Breast epithelium (tissue), 4 donors: ENCODE measurements around the gene CTSO. TPM values are rescaled to one million over a fixed set of nuclear protein-coding genes. Genes with fewer than 3 reads are reported as not detected.
"Not testable (repeated sequence)": the region's sequence is repeated elsewhere in the genome, so short reads cannot be mapped to it uniquely, and the experiment has no call there.

Experiments used
- DNase-seq, 2 donors: peaks; one replicate each; pipeline ENCODE4 v3.0.0-alpha.2; 2019; ENCODE audit warnings: low spot score in 2 of 2
- H3K27ac ChIP-seq, 2 donors: fragments of 200-600 bp; sonication (generic) in 1 of 2; one replicate each; pipeline ENCODE4 v1.5.1; 2016 to 2019; ENCODE audit warnings: mild to moderate bottlenecking in 1 of 2
- H3K27me3 ChIP-seq, 2 donors: fragments of 200-600 bp; sonication (generic) in 1 of 2; one replicate each; pipeline versions ENCODE4 v1.5.1 to v1.6.0; 2017 to 2019; ENCODE audit warnings: control low read depth in 1 of 2, mild to moderate bottlenecking in 1 of 2
- H3K36me3 ChIP-seq: fragments of 200-600 bp; one replicate; pipeline ENCODE4 v1.5.1; 2019
- H3K4me1 ChIP-seq, 2 donors: fragments of 200-600 bp; sonication (generic); one replicate each; pipeline ENCODE4 v1.5.1; 2016 to 2019; ENCODE audit warnings: control low read depth in 1 of 2
- H3K4me3 ChIP-seq, 3 donors: fragments of 200-600 bp; sonication (generic); 1 replicate in 2 of 3; 2 replicates in 1 of 3; pipeline ENCODE4 v1.5.1; 2016 to 2019; ENCODE audit warnings: mild to moderate bottlenecking in 3 of 3, moderate library complexity in 2 of 3
- H3K9me3 ChIP-seq, 2 donors: fragments of 200-600 bp; sonication (generic) in 1 of 2; one replicate each; pipeline ENCODE4 v1.5.1; 2016 to 2019; ENCODE audit warnings: control low read depth in 1 of 2
- POLR2A ChIP-seq: fragments of 450-650 bp; IDR thresholded peaks from one replicate; pipeline ENCODE4 v1.6.1; 2016; ENCODE audit warnings: antibody characterized with exemption, mild to moderate bottlenecking, moderate library complexity
- POLR2AphosphoS5 ChIP-seq, 3 donors: sonication (generic); formaldehyde crosslinking; IDR thresholded peaks; one replicate each; pipeline ENCODE4 v1.6.1; 2017; ENCODE audit warnings: antibody characterized with exemption in 3 of 3
- intact Hi-C: fragments of 100-400 bp; cut with DNase I; formaldehyde crosslinking; loops from one replicate; pipeline ENCODE4 v1.15.1; 2023; ENCODE audit warnings: low total_unique reads
- total RNA-seq, 3 donors: library from RNA; depleted of rRNA; stranded (reverse); fragments of >200 nt; gene quantifications; one replicate each; pipeline ENCODE4 v1.1.0, GENCODE V29; 2016
- TF ChIP-seq, protein P1 (sequence below), 3 donors: fragments of 450-650 bp; IDR thresholded peaks; one replicate each; pipeline ENCODE4 v1.5.1; 2016 to 2017; ENCODE audit warnings: antibody characterized with exemption in 3 of 3, mild to moderate bottlenecking in 3 of 3, moderate library complexity in 3 of 3

CTSO gene
- total RNA-seq, 3 donors from 2014 or later = 19.4 to 37.5 (median 20.0) TPM

DNA sequence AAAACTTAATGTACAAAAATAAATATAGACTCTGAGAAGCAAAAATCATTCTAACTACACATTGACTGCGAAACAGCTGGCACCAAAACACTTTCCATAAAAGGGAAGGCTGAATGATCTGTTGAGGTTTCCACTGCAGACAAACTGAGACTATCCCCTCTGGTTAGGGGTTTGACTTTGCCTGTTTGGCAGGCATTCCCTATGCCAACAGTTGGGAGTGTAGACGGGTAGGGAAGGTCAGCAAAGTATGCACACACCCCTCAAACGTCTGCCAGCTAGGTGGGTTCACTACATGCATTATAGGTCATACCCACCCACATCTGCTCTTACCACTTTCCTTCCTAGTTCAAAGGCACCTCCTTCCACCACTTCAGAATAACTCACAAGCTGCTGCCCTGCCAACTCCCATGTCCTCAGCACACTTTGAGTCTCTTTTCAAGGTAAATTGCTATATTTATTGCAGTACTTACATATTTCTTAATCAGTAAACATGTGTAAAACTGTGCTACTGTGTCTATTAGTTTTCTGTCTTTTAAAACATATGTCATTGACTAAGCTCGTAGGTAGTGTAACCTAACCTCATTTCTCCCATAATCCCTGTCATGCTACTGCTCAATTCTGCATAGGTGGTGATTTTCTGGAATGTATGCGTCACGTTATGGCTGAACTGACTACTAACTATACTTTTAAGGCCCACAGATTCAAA lies 12.4 kb downstream of the CTSO start:
- no peaks in the 10 kb centered on the region for H3K4me1 ChIP-seq
- intact Hi-C loops = no loop called here
- H3K9me3 ChIP-seq = no peaks in the 10 kb centered on the region
- TF ChIP-seq POLR2AphosphoS5 (IDR thresholded peaks at IDR 0.05) = no peak
- TF ChIP-seq, protein P1, sequence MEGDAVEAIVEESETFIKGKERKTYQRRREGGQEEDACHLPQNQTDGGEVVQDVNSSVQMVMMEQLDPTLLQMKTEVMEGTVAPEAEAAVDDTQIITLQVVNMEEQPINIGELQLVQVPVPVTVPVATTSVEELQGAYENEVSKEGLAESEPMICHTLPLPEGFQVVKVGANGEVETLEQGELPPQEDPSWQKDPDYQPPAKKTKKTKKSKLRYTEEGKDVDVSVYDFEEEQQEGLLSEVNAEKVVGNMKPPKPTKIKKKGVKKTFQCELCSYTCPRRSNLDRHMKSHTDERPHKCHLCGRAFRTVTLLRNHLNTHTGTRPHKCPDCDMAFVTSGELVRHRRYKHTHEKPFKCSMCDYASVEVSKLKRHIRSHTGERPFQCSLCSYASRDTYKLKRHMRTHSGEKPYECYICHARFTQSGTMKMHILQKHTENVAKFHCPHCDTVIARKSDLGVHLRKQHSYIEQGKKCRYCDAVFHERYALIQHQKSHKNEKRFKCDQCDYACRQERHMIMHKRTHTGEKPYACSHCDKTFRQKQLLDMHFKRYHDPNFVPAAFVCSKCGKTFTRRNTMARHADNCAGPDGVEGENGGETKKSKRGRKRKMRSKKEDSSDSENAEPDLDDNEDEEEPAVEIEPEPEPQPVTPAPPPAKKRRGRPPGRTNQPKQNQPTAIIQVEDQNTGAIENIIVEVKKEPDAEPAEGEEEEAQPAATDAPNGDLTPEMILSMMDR (IDR thresholded peaks at IDR 0.05) = no peak
- no peak overlapping the region for H3K27ac ChIP-seq
- no peak overlapping the region for H3K4me3 ChIP-seq
- H3K27me3 ChIP-seq = no peaks in the 10 kb centered on the region
- H3K36me3 ChIP-seq = peaks cover 8% of the 10 kb centered on the region
- DNase-seq = no peak

DNA sequence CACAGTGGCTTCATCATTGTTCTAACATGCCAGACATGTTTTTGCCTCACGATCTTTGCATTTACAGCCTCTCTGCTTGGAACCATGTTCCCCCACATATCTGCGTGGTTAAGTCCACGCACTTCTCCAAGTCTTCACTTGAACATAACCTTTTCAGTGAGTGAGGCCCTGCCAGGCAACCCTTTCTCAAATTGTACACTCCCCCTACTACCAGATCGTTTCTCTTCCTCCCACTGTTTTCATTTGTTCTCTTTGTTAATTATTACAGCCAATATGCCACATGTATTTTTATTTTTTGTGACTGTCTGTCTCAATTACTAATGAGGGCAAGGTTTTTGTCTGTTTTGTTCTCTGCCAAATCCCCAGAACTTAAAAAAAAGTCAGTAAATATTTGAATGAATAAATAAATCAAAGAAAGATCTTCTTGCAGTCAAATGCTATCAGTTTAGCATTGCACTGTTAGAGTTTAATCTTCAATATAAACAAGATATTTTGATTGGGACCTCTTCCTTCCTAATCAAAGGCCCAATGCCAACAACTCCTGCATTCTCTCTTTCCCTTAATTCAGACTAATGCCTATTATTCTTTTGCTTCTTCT lies 18.2 kb downstream of the CTSO start:
- H3K36me3 ChIP-seq = peaks cover 8% of the 10 kb centered on the region
- H3K4me1 ChIP-seq = no peaks in the 10 kb centered on the region
- DNase-seq = no peak
- H3K27me3 ChIP-seq = no peaks in the 10 kb centered on the region
- H3K27ac ChIP-seq = no peak overlapping the region
- no peaks in the 10 kb centered on the region for H3K9me3 ChIP-seq
- TF ChIP-seq, protein P1 (IDR thresholded peaks at IDR 0.05) = no peak
- TF ChIP-seq POLR2AphosphoS5 (IDR thresholded peaks at IDR 0.05) (no peak), POLR2A (no peak)
- intact Hi-C loops = no loop called here
- H3K4me3 ChIP-seq = no peak overlapping the region

DNA sequence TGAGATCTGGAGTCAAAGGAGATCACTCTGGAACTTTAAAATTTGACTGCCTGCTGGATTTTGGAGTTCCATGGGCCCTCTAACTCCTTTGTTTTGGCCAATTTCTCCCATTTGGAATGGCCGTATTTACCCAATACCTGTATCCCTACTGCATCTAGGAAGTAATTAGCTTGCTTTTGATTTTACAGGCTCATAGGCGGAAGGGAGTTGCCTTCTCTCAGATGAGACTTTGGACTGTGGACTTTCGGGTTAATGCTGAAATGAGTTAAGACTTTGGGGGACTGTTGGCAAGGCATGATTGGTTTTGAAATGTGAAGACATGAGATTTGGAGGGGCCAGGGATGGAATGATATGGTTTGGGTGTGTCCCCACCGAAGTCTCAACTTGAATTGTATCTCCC lies 19.0 kb downstream of the CTSO start:
- intact Hi-C loops = not testable (repeated sequence)

DNA sequence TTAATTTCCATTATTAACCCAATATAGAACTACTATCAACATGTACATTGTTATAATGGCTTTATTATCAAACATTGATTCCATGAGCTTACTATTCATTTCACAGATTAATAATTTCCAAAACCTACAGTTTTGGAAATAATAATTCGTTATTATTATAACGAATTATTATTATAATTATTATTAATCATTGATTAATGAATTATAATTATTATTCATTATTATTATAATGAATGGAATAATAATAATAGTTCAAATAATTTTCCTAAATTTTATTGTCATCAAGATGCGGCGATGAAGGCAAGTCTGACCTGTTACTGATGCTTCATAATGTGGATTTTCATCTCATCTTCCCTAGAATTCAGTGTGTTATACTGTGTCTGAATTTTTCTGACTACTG lies 22.0 kb downstream of the CTSO start:
- no peaks in the 10 kb centered on the region for H3K27me3 ChIP-seq
- H3K27ac ChIP-seq = no peak overlapping the region
- no peaks in the 10 kb centered on the region for H3K9me3 ChIP-seq
- H3K36me3 ChIP-seq = peaks cover 4% of the 10 kb centered on the region
- TF ChIP-seq, protein P1 (IDR thresholded peaks at IDR 0.05) = no peak
- TF ChIP-seq POLR2A (no peak), POLR2AphosphoS5 (IDR thresholded peaks at IDR 0.05) (no peak)
- DNase-seq = no peak
- no peak overlapping the region for H3K4me3 ChIP-seq
- intact Hi-C loops = no loop called here
- no peaks in the 10 kb centered on the region for H3K4me1 ChIP-seq

More for the DNA sequence above, 19.0 kb downstream of the CTSO start:
- not testable (repeated sequence) for H3K9me3 ChIP-seq, H3K4me3 ChIP-seq, DNase-seq, H3K27me3 ChIP-seq, H3K27ac ChIP-seq, H3K4me1 ChIP-seq, H3K36me3 ChIP-seq

DNA sequence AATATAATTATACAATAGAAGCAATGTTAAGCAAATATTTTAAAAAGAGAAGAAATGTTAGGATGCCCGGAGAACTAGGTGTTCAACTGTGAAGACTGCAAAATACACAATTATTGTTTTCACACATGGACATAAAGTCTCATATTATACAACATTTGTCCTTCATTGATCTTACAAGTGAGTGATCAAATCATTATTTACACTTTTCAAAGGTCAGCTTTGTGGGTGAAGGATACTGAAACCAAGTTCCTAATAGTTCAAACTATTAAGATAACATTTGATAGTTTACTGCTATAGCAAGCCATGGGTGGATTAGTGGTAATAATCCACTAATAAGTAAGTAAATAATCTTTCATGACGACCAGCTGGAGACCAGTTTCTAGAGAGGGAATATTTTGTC lies 23.3 kb downstream of the CTSO start:
- TF ChIP-seq POLR2AphosphoS5 (IDR thresholded peaks at IDR 0.05) (no peak), POLR2A (no peak)
- TF ChIP-seq, protein P1 (IDR thresholded peaks at IDR 0.05) = no peak
- H3K4me1 ChIP-seq = no peaks in the 10 kb centered on the region
- no peaks in the 10 kb centered on the region for H3K9me3 ChIP-seq
- H3K27ac ChIP-seq = no peak overlapping the region
- peaks cover 4% of the 10 kb centered on the region for H3K36me3 ChIP-seq
- H3K27me3 ChIP-seq = no peaks in the 10 kb centered on the region
- DNase-seq = no peak
- H3K4me3 ChIP-seq = no peak overlapping the region
- intact Hi-C loops = no loop called here
